KMS-11 (cell line): Measurements from ENCODE around the gene GAK.

Source experiments
- H2AFZ ChIP-seq: fragments of 200-600 bp; sonication (generic); 2 replicates; pipeline ENCODE4 v1.6.1; 2016; ENCODE audit warnings: antibody characterized with exemption, mixed run types, low read depth
- H3K27ac ChIP-seq: fragments of 200-600 bp; sonication (generic); 2 replicates; pipeline ENCODE4 v1.6.1; 2016; ENCODE audit warnings: mild to moderate bottlenecking, mixed run types
- H3K27me3 ChIP-seq: fragments of 200-600 bp; sonication (generic); 2 replicates; pipeline ENCODE4 v1.6.1; 2017; ENCODE audit warnings: mild to moderate bottlenecking, low read depth, mixed run types, moderate library complexity; ENCODE audit not compliant: insufficient read depth
- H3K36me3 ChIP-seq: fragments of 200-600 bp; sonication (generic); 2 replicates; pipeline ENCODE4 v1.6.1; 2017; ENCODE audit warnings: mild to moderate bottlenecking, mixed run types; ENCODE audit not compliant: insufficient read depth
- H3K4me1 ChIP-seq: fragments of 200-600 bp; sonication (generic); 2 replicates; pipeline ENCODE4 v1.6.1; 2016; ENCODE audit warnings: mild to moderate bottlenecking, low read depth, mixed run types; ENCODE audit not compliant: poor library complexity, severe bottlenecking
- H3K4me2 ChIP-seq: fragments of 200-600 bp; sonication (generic); 2 replicates; pipeline ENCODE4 v1.7.0; 2016; ENCODE audit warnings: mild to moderate bottlenecking, mixed run types
- H3K4me3 ChIP-seq: fragments of 200-600 bp; sonication (generic); IDR thresholded peaks from 2 replicates; pipeline ENCODE4 v1.6.1; 2017; ENCODE audit warnings: low read depth, low read length, mixed read lengths; ENCODE audit not compliant: insufficient read depth
- H3K79me2 ChIP-seq: fragments of 200-600 bp; sonication (generic); 2 replicates; pipeline ENCODE4 v1.6.1; 2016; ENCODE audit warnings: low read depth, mixed run types; ENCODE audit not compliant: insufficient read depth
- H3K9ac ChIP-seq: fragments of 200-600 bp; sonication (generic); 2 replicates; pipeline ENCODE4 v1.6.1; 2016; ENCODE audit warnings: mild to moderate bottlenecking, mixed run types
- H4K20me1 ChIP-seq: fragments of 200-600 bp; sonication (generic); 2 replicates; pipeline ENCODE4 v1.6.1; 2016; ENCODE audit warnings: mild to moderate bottlenecking, mixed run types; ENCODE audit not compliant: insufficient read depth
- CTCF ChIP-seq: fragments of 200-600 bp; sonication (generic); conservative IDR thresholded peaks from 2 replicates; pipeline ENCODE4 v1.6.1; 2017; ENCODE audit warnings: low read depth, mild to moderate bottlenecking, antibody characterized with exemption, low read length, moderate library complexity, mixed read lengths

The GAK gene

GRCh38 chr4:913280-913618, 18.9 kb downstream of the GAK start:
- H3K27ac ChIP-seq, result no peak overlapping the region
- TF ChIP-seq CTCF, result no peak
- H2AFZ ChIP-seq, result no peak overlapping the region
- peaks cover 32% of the 10 kb centered on the region; the same call in 1 of the 2 replicates for H3K79me2 ChIP-seq
- H3K4me2 ChIP-seq, result no peak overlapping the region
- H4K20me1 ChIP-seq, result no peaks in the 10 kb centered on the region
- no peak overlapping the region for H3K9ac ChIP-seq
- H3K4me1 ChIP-seq, result no peaks in the 10 kb centered on the region
- no peak overlapping the region for H3K4me3 ChIP-seq
- H3K36me3 ChIP-seq, result no peaks in the 10 kb centered on the region
- no peaks in the 10 kb centered on the region for H3K27me3 ChIP-seq

GRCh38 chr4:912548-913279, 19.4 kb downstream of the GAK start:
- no peak for TF ChIP-seq CTCF
- Histone ChIP-seq H3K4me2 (no peak overlapping the region), H3K4me3 (no peak overlapping the region), H3K36me3 (no peaks in the 10 kb centered on the region), H3K79me2 (peaks cover 26% of the 10 kb centered on the region; the same call in 1 of the 2 replicates), H4K20me1 (no peaks in the 10 kb centered on the region), H3K4me1 (no peaks in the 10 kb centered on the region), H2AFZ (no peak overlapping the region), H3K9ac (no peak overlapping the region), H3K27me3 (no peaks in the 10 kb centered on the region), H3K27ac (no peak overlapping the region)

- Histone ChIP-seq H3K79me2 (peaks cover 19% of the 10 kb centered on the region; the same call in 1 of the 2 replicates), H4K20me1 (no peaks in the 10 kb centered on the region), H3K27me3 (no peaks in the 10 kb centered on the region), H3K9ac (no peak overlapping the region), H3K27ac (no peak overlapping the region), H2AFZ (no peak overlapping the region), H3K4me3 (no peak overlapping the region), H3K36me3 (no peaks in the 10 kb centered on the region), H3K4me1 (no peaks in the 10 kb centered on the region), H3K4me2 (no peak overlapping the region)
- no peak for TF ChIP-seq CTCF
Measured at GRCh38 chr4:911871-912490, 20.1 kb downstream of the GAK start.

GRCh38 chr4:911221-911751, 20.8 kb downstream of the GAK start:
- no peak for TF ChIP-seq CTCF
- no peak overlapping the region for H3K9ac ChIP-seq

More at GRCh38 chr4:911221-911751, 20.8 kb downstream of the GAK start:
- Histone ChIP-seq H3K4me1 (no peaks in the 10 kb centered on the region), H3K27ac (no peak overlapping the region), H3K36me3 (no peaks in the 10 kb centered on the region), H3K79me2 (peaks cover 12% of the 10 kb centered on the region; the same call in 1 of the 2 replicates), H4K20me1 (no peaks in the 10 kb centered on the region), H3K4me2 (no peak overlapping the region), H3K4me3 (no peak overlapping the region), H3K27me3 (no peaks in the 10 kb centered on the region), H2AFZ (no peak overlapping the region)
